Activated CD4-positive, alpha-beta T cell treated with anti-CD3 and anti-CD28 coated beads, Interleukin-2, Interleukin-6, amounts not matched to agents 100 ng/mL and 50 ng/mL, durations not matched to agents 16 hours and 8 hours (primary cell): ENCODE data around the gene CD177.
"Not testable (repeated sequence)": the region's sequence is repeated elsewhere in the genome, so short reads cannot be mapped to it uniquely, and the experiment has no call there.

ENCODE experiments used
- DNase-seq: peaks from one replicate; pipeline ENCODE4 v3.0.0-alpha.2; 2020

Gene CD177

GRCh38 chr19:43336508-43336907, 17.0 kb upstream of the CD177 start:
- DNase-seq = not testable (repeated sequence)

DNA sequence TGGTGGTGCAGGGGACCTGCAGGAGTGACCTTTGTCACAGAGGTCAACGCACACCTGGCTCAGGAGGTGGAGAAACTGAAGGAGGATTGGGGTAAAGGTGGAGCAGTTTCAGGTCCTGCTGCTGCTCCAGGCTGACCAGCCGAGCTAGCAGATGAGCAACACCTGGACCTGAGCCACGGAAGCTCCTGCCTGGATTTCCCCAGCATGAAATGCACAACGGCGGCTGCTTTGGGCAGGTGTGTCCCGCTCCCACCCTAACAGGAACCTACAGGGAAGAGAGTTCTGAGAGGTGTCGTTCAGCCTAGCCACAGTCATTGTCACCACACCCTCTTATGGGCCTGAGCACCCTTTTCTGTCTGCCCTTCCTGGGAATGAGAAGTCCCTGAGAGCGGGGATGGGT, 15.7 kb upstream of the CD177 start:
- DNase-seq = no peak

- no peak for DNase-seq
Measured at GRCh38 chr19:43338530-43338929, 15.0 kb upstream of the CD177 start.

GRCh38 chr19:43339243-43339930, 14.1 kb upstream of the CD177 start:
- not testable (repeated sequence) for DNase-seq

DNA sequence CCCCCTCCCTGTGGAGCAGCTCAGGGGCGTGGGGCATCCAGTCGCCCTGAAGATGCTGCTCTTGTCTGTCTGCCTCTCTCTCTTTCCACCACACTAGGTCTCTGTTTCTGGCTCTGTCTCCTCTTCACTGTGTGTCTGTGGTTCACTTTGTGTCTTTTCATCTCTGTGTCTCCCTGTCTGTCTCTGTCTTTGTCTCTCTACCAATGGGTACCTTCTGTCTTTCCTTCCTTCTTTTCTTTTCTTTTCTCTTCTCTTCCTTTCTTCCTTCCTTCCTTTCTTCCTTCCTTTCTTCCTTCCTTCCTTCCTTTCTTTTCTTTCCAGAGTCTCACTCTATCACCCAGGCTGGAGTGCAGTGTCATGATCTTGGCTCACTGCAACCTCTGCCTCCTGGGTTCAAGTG, 13.4 kb upstream of the CD177 start:
- not testable (repeated sequence) for DNase-seq

DNA sequence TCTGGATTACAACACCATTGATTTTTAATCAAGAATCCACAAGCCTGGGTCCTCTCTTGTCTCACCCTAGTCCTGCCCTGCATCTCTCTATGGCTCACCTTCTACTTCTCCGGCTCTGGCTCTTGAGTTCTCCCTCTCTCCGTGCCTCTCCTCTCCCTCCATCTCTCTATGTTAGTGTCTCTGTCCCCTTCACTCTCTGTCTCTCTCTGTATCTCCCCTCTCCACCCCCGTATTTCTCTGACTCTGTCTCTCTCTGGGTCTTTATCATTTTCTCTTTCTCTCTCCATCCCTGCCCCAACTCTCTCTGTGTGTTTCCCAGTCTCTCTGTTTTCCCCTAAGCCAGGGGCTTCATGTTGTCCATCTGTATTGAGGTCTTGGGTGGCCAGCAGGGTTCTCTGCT, 12.4 kb upstream of the CD177 start:
- not testable (repeated sequence) for DNase-seq

DNA sequence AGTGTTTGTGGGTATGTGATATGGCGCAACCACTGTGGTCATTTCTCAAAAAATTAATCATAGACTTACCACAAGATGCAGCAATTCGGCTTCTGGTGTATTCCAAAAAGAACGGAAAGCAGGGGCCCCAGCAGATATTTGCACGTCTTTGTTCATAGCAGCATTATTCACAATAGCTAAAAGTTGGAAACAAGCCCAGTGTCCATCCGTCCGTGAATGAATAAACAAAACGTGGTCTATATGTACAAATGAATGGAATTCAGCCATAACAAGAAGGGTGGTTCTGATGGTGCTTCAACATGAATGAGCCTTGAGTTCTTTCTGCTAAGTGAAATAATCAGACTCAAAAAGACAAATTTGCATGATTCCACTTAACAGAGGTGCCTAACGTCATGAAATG, 11.4 kb upstream of the CD177 start:
- DNase-seq = not testable (repeated sequence)

DNA sequence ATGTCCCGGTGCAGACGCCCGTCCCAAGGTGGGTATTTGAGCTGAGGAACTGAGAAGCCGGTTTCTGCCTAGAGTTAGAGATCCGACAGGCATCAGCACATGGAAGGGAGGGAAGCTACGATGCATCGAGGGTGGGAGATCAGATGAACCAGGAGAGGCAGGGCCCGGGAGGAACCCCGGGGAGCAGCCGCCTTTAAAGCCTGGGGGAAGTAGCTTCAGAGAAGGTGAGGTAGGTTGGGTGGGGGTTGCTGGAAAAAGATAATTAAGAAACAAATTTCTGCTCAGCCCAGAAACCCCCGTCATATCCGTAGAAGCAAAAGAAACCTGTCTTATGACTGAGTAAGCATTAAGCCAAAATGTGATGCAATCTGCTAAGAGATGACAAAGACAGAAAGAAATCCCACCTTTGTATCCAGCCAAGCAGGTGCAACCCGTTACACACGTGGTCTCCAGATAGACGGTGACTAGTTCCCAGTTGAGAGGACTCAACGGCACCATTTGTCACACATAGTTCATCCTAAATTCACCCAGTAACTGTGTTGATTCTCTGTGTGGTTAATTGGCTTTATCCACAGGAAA, 9.1 kb upstream of the CD177 start:
- not testable (repeated sequence) for DNase-seq

DNA sequence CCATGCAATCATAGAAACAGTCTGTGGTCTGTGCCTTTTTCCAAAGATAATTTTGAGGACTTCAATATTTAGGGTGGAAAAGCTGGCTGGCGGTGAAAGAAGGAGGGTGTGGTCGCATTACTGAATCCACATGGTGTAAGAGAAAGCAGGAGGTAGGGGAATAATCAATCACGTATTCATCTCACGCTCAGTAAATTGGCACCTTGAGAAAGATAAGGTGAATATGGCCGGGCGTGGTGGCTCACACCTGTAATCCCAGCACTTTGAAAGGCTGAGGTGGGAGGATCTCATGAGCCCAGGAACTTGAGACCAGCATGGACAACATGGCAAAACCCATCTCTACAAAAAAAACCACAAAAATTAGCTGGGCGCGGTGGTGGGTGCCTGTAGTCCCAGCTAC, 3.7 kb upstream of the CD177 start:
- DNase-seq = not testable (repeated sequence)

- DNase-seq = no peak
Measured at GRCh38 chr19:43351998-43352746, 1.3 kb upstream of the CD177 start.

DNA sequence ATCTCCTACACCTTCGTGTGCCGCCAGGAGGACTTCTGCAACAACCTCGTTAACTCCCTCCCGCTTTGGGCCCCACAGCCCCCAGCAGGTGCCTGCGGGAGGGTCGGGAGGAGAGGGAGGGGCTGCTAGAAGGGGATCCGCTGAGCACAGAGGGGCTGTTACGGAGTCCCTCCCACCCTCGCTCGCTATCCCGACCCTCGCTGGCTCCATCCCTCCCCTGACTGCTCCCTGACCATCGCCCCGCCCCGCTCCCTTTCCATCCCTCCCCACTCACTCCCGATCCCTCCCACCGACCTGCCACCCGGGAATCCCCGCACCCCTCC, 780 bp downstream of the CD177 start:
- DNase-seq = no peak

DNA sequence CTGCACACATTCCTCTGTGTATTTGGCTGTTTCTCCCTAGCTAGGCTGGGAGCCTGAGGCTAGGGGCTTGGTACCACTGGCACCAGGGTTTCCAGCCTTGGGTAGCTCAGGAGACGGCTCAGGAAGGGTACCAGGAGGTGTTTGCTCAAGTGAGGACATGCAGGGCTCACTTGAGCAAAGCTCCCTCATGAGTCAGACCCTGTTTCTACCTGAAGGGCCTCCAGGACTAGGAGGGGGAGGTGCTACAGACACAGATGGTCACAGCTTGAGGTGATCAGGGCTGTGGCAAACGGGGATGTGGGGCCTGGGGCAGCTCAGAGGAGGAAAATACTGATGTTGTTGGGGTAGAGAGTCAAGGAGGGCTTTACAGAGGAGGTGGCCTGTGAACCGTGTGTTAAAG, 3.3 kb downstream of the CD177 start:
- DNase-seq = not testable (repeated sequence)

- DNase-seq = no peak
Measured at GRCh38 chr19:43362179-43362578, 8.7 kb downstream of the CD177 start.

- DNase-seq = no peak
Measured at GRCh38 chr19:43362745-43363144, 9.3 kb downstream of the CD177 start.

GRCh38 chr19:43365677-43366076, 12.2 kb downstream of the CD177 start:
- not testable (repeated sequence) for DNase-seq

GRCh38 chr19:43367822-43368221, 14.3 kb downstream of the CD177 start:
- DNase-seq = no peak

- not testable (repeated sequence) for DNase-seq
Measured at GRCh38 chr19:43368897-43369296, 15.4 kb downstream of the CD177 start.

DNA sequence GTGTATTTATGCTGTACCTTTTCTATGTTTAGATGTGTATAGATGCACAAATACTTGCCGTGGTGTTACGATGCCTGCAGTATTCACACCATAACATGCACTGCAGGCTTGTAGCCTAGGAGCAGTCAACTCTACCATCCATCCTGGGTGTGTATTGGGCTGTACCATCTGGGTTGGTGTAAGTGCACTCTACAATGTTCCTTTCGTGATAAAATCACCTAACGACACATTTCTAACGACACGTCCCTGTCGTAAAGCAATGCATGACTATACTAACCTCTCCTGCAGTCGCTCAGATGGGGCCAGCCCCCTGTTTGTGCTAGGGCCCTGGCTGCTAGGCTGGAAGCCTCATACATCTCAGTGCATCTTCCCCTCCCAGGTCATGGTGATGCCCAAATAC, 18.4 kb downstream of the CD177 start:
- no peak for DNase-seq

DNA sequence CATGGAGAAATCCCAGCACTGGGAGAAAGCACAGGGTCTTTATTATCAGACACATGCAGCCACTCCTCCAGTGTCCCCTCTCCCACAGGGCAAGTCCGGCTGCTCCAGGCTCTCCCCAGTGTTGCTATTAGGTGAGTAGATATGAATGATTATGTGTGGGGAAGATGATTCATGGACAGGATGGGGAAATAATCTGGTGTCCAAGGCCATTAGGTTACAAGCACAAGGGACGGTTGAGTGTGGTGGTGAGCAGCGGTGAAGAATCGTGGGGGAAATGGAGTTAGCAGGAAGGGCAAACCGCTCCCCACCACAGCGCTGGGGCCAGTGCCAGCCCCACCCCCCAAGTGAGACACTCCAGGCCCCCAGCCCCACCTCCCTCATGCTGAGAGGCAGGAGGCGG, 19.0 kb downstream of the CD177 start:
- no peak for DNase-seq

DNA sequence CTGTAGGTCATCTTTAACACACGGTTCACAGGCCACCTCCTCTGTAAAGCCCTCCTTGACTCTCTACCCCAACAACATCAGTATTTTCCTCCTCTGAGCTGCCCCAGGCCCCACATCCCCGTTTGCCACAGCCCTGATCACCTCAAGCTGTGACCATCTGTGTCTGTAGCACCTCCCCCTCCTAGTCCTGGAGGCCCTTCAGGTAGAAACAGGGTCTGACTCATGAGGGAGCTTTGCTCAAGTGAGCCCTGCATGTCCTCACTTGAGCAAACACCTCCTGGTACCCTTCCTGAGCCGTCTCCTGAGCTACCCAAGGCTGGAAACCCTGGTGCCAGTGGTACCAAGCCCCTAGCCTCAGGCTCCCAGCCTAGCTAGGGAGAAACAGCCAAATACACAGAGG, 24.1 kb downstream of the CD177 start:
- DNase-seq = not testable (repeated sequence)

- no peak for DNase-seq
Measured at GRCh38 chr19:43380008-43380407, 26.5 kb downstream of the CD177 start.

- no peak for DNase-seq
Measured at GRCh38 chr19:43380771-43381386, 27.4 kb downstream of the CD177 start.

GRCh38 chr19:43382586-43383216, 29.2 kb downstream of the CD177 start:
- not testable (repeated sequence) for DNase-seq
